Amygdala (tissue), 56 donors: ENCODE results near the gene FAM161A.

Experiments used
- DNase-seq, 56 donors: peaks; one replicate each; lab custom pipeline; 2025; lab: John Stamatoyannopoulos, UW

FAM161A gene

DNA sequence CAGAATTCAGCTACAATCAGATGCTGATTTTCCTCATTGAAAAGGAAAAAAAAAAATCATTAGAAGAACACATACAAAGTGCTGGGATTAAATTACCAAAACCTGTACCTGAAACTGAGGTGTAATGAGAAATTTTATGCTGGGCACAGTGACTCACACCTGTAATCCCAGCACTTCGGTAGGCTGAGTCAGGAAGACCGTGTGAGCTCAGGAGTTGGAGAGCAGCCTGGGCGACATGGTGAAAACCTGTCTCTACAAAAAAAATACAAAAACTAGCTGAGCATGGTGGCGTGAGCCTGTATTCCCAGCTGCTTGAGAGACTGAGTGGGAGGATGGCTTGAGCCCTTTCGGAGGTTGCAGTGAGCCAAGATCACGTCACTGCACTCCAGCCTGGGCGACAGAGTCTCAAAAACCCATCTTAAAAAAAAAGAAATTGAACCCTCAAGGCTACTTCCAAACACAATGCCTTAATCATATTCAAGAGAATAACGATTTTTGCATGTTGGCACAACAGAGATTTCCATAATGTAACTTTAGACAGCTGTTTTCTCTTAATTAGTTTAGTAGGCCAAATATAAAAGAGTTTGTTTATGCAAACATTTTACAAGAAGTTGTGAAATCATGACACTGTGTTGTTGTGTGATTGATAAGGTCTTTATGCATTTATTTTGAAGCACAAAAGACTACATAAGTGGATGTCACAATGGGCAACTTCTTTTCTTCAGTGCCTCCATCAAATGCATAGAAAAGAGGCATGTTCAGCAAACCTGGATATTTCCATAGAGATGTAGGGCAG lies 63.9 kb downstream of the FAM161A start:
- no peak for DNase-seq

DNA sequence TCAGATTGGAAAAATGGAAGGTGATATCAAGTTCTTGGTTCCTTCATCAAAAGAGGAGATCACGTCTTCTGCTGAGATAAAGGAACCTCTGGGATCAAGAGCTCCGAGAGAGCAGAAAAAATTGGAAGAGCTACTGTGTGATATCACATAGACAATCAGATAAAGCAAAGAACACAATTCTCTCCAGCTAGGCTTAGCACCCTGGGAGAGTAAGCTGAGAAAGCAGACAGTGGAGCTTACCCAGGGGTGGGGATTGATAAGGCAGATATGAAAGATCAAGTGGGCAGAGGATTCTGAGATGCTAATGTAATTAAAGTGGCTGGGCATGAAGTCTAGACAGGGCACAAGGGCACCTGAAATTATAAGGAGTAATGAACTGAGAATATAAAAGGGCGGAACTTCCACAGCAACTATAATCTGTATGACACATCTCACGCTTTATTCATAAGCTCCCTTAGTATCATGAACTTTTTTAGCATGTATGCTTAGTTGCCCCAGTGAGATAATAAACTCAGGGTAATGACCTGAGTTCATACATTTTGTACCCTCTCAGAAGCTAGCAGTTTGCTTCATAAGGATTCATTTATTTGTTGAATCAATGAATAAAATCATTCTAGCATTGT lies 65.8 kb downstream of the FAM161A start:
- no peak for DNase-seq

- DNase-seq, result no peak
Observed at GRCh38 chr2:61786876-61787275, 67.0 kb downstream of the FAM161A start.

DNA sequence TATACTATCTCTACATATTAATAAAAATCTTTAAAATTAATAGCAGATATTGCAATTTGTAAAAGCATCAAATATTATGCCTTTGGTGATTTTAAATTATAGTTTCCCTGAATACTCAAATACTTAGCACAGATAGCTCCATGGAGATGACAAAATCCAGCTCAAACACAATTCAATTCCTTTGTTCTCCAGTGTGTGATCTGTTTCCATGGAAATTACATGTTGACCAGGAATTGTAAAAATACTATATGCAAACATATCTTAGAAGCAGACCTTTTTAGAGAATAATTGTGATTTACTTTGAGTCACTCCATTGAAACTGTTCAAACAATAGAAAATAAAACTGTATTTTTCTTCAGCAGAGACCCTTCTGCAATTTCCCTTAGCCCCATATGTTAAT lies 68.3 kb downstream of the FAM161A start:
- no peak for DNase-seq

- no peak for DNase-seq
Observed at GRCh38 chr2:61784643-61785042, 69.2 kb downstream of the FAM161A start.

DNA sequence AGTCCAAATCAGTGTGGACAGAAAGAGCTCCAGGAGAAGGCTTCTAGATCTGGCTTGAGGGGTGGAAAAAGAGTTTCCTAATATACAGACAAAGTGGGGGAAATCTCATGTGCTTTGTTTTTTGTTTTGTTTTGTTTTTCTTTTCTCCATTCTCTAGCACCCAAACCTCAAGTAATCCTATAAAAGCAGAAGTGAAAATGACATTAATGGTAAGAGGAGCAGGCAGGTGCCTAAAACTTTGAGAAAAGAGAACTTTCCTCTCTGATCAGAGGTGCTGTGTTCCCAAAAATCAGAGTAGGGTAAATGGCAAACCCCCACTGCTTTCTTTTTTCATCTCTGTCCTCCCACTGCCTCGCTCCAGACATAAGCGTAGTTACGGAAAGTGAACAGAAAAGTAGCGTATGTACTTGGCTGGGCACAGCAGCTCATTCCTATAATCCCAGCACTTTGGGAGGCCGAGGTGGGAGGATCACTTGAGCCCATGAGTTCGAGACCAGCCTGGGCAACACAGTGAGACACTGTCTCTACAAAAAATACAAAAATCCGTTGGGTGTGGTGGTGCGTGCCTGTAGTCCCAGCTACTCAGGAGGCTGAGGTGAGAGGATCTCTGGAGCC lies 77.8 kb downstream of the FAM161A start:
- no peak for DNase-seq
